PC-9 (cell line): ENCODE data around the gene MSH3. TPM values are rescaled to one million over a fixed set of nuclear protein-coding genes. Genes with fewer than 3 reads are reported as not detected.

Source experiments
- BruUV-seq: library from RNA; stranded (reverse); fragments of 400-500 nt; replicated peaks from 2 replicates; lab custom pipeline; 2021; lab: Mats Ljungman, UMichigan
- CTCF ChIA-PET: fragments of 300-600 bp; sonication (Branson Sonifier 250); formaldehyde crosslinking; loops from one replicate; lab custom pipeline; 2022; ENCODE audit warnings: antibody characterized with exemption; lab: Charles Lee
- POLR2A ChIA-PET: fragments of 300-600 bp; sonication (Branson Sonifier 250); formaldehyde crosslinking; loops from one replicate; lab custom pipeline; 2022; ENCODE audit warnings: antibody characterized with exemption; ENCODE audit not compliant: unreplicated experiment; lab: Charles Lee
- DNase-seq, 2 experiments: peaks; one replicate each; pipeline versions ENCODE4 v3.0.0 to v3.0.0-alpha.2; 2015 to 2022; ENCODE audit warnings: mixed read lengths in 1 of 2
- H2AFZ ChIP-seq: fragments of 200-600 bp; sonication (generic); 2 replicates; pipeline ENCODE4 v1.8.1; 2017; ENCODE audit warnings: antibody characterized with exemption
- H3F3A ChIP-seq: fragments of 200-600 bp; sonication (generic); 2 replicates; pipeline ENCODE4 v1.8.1; 2017; ENCODE audit warnings: antibody characterized with exemption, mild to moderate bottlenecking, low read depth; ENCODE audit not compliant: insufficient read depth
- H3K27ac ChIP-seq: fragments of 200-600 bp; sonication (generic); 2 replicates; pipeline ENCODE4 v1.6.1; 2016; ENCODE audit warnings: mixed run types
- H3K27me3 ChIP-seq: fragments of 200-600 bp; sonication (generic); 2 replicates; pipeline ENCODE4 v1.6.1; 2016; ENCODE audit warnings: low read depth, mixed run types; ENCODE audit not compliant: insufficient read depth
- H3K36me3 ChIP-seq: fragments of 200-600 bp; sonication (generic); 2 replicates; pipeline ENCODE4 v1.6.1; 2016; ENCODE audit warnings: low read depth, mixed run types
- H3K4me1 ChIP-seq: fragments of 200-600 bp; sonication (generic); replicated peaks from 2 replicates; pipeline ENCODE4 v1.6.1; 2016; ENCODE audit warnings: mixed run types; ENCODE audit not compliant: insufficient read depth
- H3K4me2 ChIP-seq: fragments of 200-600 bp; sonication (generic); 2 replicates; pipeline ENCODE4 v1.6.1; 2017; ENCODE audit warnings: mixed run types
- H3K4me3 ChIP-seq: fragments of 200-600 bp; sonication (generic); 2 replicates; pipeline ENCODE4 v1.6.1; 2016; ENCODE audit warnings: mixed run types
- H3K79me2 ChIP-seq: fragments of 200-600 bp; sonication (generic); 2 replicates; pipeline ENCODE4 v1.6.1; 2017; ENCODE audit warnings: low read depth, mixed run types
- H3K9me2 ChIP-seq: fragments of 200-600 bp; sonication (generic); 2 replicates; pipeline ENCODE4 v1.8.1; 2017; ENCODE audit warnings: mild to moderate bottlenecking; ENCODE audit not compliant: insufficient read depth
- H3K9me3 ChIP-seq: fragments of 200-600 bp; sonication (generic); 2 replicates; pipeline ENCODE4 v1.8.1; 2016; ENCODE audit warnings: low read depth; ENCODE audit not compliant: insufficient read depth
- H4K20me1 ChIP-seq: fragments of 200-600 bp; sonication (generic); 2 replicates; pipeline ENCODE4 v1.8.1; 2017; ENCODE audit not compliant: insufficient read depth
- EZH2 ChIP-seq: fragments of 200-600 bp; sonication (generic); IDR thresholded peaks from 2 replicates; pipeline ENCODE4 v1.8.0; 2017; ENCODE audit warnings: antibody characterized with exemption, low read depth
- intact Hi-C: fragments of 100-400 bp; cut with micrococcal nuclease; formaldehyde crosslinking; loops from one replicate; pipeline ENCODE4 v1.10.0; 2022; ENCODE audit not compliant: unreplicated experiment
- total RNA-seq: library from RNA; stranded (reverse); gene quantifications from 2 replicates; pipeline ENCODE4 v1.2.3, GENCODE V29; 2021
- TF ChIP-seq, protein P1 (sequence below): fragments of 200-600 bp; sonication (generic); conservative IDR thresholded peaks from 2 replicates; pipeline ENCODE4 v1.6.1; 2017; ENCODE audit warnings: mixed run types, antibody characterized with exemption, mild to moderate bottlenecking, moderate library complexity

The MSH3 gene
- total RNA-seq, 1 experiment from 2014 or later, result 16.9 TPM

DNA sequence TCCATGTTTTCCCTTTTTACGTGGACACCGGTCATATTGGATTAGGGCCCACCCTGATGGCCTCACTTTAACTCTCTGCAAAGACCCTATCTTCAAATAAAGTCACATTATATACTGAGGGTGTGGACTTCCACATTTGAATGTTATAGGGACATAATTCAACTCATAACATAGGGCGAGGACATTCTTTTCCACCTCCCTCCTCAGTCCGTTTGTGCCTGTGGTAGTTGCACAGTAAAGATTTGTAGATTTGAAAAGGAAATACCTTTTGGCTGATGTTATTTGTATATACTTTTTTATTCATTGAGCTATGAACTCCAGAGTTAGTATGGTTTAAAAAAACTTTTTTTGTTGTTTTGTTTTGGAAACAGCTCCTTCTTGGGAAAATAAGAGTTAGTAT, 51.3 kb downstream of the MSH3 start:
- Histone ChIP-seq H3K27ac (no peak overlapping the region), H3F3A (no peaks in the 10 kb centered on the region), H3K4me3 (no peak overlapping the region), H3K4me1 (no peaks in the 10 kb centered on the region), H2AFZ (no peak overlapping the region), H4K20me1 (no peaks in the 10 kb centered on the region), H3K9me2 (no peaks in the 10 kb centered on the region), H3K36me3 (no peaks in the 10 kb centered on the region), H3K79me2 (no peaks in the 10 kb centered on the region), H3K4me2 (no peak overlapping the region), H3K27me3 (no peaks in the 10 kb centered on the region), H3K9me3 (no peaks in the 10 kb centered on the region)
- POLR2A ChIA-PET, result no interaction called here
- DNase-seq, result no peak
- intact Hi-C loops, result loop anchor here (5.0 kb wide), 1 partner anchor 402 kb away; no protein-coding TSS in a partner anchor
- TF ChIP-seq, protein P1, sequence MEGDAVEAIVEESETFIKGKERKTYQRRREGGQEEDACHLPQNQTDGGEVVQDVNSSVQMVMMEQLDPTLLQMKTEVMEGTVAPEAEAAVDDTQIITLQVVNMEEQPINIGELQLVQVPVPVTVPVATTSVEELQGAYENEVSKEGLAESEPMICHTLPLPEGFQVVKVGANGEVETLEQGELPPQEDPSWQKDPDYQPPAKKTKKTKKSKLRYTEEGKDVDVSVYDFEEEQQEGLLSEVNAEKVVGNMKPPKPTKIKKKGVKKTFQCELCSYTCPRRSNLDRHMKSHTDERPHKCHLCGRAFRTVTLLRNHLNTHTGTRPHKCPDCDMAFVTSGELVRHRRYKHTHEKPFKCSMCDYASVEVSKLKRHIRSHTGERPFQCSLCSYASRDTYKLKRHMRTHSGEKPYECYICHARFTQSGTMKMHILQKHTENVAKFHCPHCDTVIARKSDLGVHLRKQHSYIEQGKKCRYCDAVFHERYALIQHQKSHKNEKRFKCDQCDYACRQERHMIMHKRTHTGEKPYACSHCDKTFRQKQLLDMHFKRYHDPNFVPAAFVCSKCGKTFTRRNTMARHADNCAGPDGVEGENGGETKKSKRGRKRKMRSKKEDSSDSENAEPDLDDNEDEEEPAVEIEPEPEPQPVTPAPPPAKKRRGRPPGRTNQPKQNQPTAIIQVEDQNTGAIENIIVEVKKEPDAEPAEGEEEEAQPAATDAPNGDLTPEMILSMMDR, result no peak
- no peak for TF ChIP-seq EZH2
- BruUV-seq, result no TSS peak
- CTCF ChIA-PET, result no interaction called here

DNA sequence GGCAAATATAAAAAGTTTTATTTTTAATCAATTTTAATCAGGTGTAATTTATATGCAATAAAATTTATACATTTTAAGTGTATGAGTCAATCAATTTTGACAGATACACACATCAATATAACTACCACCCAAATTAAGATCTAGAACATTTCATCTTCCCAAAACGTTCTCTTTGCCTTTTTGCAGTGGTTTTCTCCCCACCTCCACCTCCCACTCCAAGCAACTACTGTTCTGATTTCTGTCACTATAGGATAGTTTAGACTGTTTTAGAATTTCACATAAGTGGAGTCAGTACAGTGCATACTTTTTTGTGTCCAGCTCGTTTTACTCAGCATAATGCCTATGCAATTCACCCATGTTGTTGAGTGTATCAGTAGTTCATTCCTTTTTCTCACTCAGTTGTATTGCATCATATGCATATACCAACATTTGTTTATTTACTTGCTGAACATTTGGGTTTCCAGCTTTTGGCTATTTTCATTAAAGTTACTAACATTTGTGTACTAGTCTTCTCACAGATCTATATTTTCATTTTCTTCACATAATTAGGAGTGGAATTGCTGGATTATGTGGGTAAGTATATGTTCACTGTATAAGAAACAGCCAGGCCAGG, 52.5 kb downstream of the MSH3 start:
- Histone ChIP-seq H3K36me3 (no peaks in the 10 kb centered on the region), H3K4me3 (no peak overlapping the region), H3K27me3 (no peaks in the 10 kb centered on the region), H3K4me2 (no peak overlapping the region), H3K9me2 (no peaks in the 10 kb centered on the region), H3F3A (no peaks in the 10 kb centered on the region), H3K4me1 (no peaks in the 10 kb centered on the region), H2AFZ (no peak overlapping the region), H3K9me3 (no peaks in the 10 kb centered on the region), H3K27ac (no peak overlapping the region), H4K20me1 (no peaks in the 10 kb centered on the region), H3K79me2 (no peaks in the 10 kb centered on the region)
- ChIA-PET POLR2A (no interaction called here), CTCF (no interaction called here)
- no TSS peak for BruUV-seq
- no peak for DNase-seq
- no peak for TF ChIP-seq EZH2
- TF ChIP-seq, protein P1, result no peak
- intact Hi-C loops, result loop anchor here (5.0 kb wide), 1 partner anchor 400 kb away; no protein-coding TSS in a partner anchor

DNA sequence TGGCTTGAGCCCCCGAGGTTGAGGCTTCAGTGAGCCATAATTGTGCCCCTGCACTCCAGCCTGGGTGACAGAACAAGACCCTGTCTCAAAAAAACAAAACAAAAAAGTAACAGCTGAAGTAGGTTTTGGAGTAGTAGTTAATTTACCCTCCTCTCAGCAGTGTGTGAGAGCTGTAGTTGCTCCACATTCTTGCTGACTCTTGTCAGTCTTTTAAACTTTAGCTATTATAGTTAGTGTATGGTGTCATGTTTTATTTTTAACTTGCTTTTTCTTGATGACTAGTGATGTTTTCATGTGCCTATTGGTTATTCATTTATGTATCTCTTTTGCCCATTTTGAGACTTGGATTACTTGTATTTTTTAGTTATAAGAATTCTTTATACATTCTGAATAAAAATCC, 53.2 kb downstream of the MSH3 start:
- no peak overlapping the region for H3K4me2 ChIP-seq
- H3F3A ChIP-seq, result no peaks in the 10 kb centered on the region
- CTCF ChIA-PET, result no interaction called here
- POLR2A ChIA-PET, result no interaction called here
- no peaks in the 10 kb centered on the region for H3K27me3 ChIP-seq
- H3K27ac ChIP-seq, result no peak overlapping the region
- DNase-seq, result no peak
- no peaks in the 10 kb centered on the region for H3K36me3 ChIP-seq
- no peaks in the 10 kb centered on the region for H4K20me1 ChIP-seq
- intact Hi-C loops, result loop anchor here (5.0 kb wide), 1 partner anchor 400 kb away; no protein-coding TSS in a partner anchor
- no peaks in the 10 kb centered on the region for H3K9me3 ChIP-seq
- H3K4me1 ChIP-seq, result no peaks in the 10 kb centered on the region
- H3K4me3 ChIP-seq, result no peak overlapping the region
- H3K79me2 ChIP-seq, result no peaks in the 10 kb centered on the region
- H3K9me2 ChIP-seq, result no peaks in the 10 kb centered on the region
- TF ChIP-seq, protein P1, result no peak
- TF ChIP-seq EZH2, result no peak
- H2AFZ ChIP-seq, result no peak overlapping the region
- BruUV-seq, result no TSS peak
